ENCODE measurements around the gene ROR2. TPM values are rescaled to one million over a fixed set of nuclear protein-coding genes. Genes with fewer than 3 reads are reported as not detected.

Gene ROR2
- total and polyA plus RNA-seq, 2 of the 13 experiments (the other 11 are each of a cell fraction or from before 2014, with no cell fraction given) = not detected

DNA sequence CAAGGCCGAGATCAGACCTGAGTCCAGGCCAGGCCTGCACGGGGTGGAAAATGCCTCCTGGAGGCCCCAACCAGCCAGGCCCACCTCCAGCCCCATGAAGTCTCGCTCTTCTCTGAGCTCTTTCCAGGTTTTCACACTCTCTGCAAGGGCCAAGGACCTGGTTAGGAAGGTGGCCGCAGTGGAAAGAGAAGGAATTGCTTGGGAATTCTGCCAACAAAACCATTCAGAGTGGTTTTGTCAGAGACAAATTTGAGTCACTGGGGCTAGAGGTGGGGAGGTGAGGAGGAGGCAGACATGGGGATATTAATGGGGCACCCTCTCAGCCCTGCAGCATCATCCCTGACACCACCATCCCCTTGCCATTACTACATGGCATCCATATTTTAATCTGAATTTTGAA lies 261.0 kb downstream of the ROR2 start:
- in situ Hi-C loops (cut with HindIII; ENCODE audit: extremely low pct_ligation_motif_present, low pct_unique_long_range_greater_than_20kb) = no loop called here
- ChIA-PET POLR2A (no interaction called here), CTCF (ENCODE audit: low intra/inter-chr PET ratio, low total read pairs) (no interaction called here)

GRCh38 chr9:91683269-91683668 lies 266.8 kb downstream of the ROR2 start:
- Histone ChIP-seq H3K9ac (ENCODE audit: insufficient read depth, low read depth, low read length) (no peak overlapping the region), H3K4me3 (replicated peaks in 1 of 3; ENCODE audit: insufficient read depth in 1 of 3, low read depth in 2 of 3, low read length in 3 of 3) (no peak overlapping the region), H3K27ac (ENCODE audit: extremely low read length, insufficient read depth, low read length) (no peak overlapping the region), H3K36me3 (replicated peaks in 1 of 2; ENCODE audit: control insufficient read depth in 1 of 2, insufficient read depth in 2 of 2, low read length in 2 of 2) (no peaks in the 10 kb centered on the region), H3K9me3 (ENCODE audit: low read length) (no peaks in the 10 kb centered on the region), H3K4me1 (ENCODE audit: insufficient read depth, low read length) (no peaks in the 10 kb centered on the region), H3K4me2 (ENCODE audit: low read depth, low read length) (no peak overlapping the region), H2AFZ (ENCODE audit: low read length) (no peak overlapping the region), H4K20me1 (ENCODE audit: insufficient read depth, low read length) (no peaks in the 10 kb centered on the region), H3K79me2 (ENCODE audit: insufficient read depth, low read length) (no peaks in the 10 kb centered on the region), H3K27me3 (ENCODE audit: control insufficient read depth in 1 of 2, insufficient read depth in 2 of 2, low read length in 2 of 2) (peaks cover 2 to 12% of the 10 kb centered on the region in 2 experiments; a peak in 2 of 5 replicates)
- ATAC-seq = no peak
- no TSS peak for BruUV-seq (replicated peaks)
- TF ChIP-seq, protein P1, sequence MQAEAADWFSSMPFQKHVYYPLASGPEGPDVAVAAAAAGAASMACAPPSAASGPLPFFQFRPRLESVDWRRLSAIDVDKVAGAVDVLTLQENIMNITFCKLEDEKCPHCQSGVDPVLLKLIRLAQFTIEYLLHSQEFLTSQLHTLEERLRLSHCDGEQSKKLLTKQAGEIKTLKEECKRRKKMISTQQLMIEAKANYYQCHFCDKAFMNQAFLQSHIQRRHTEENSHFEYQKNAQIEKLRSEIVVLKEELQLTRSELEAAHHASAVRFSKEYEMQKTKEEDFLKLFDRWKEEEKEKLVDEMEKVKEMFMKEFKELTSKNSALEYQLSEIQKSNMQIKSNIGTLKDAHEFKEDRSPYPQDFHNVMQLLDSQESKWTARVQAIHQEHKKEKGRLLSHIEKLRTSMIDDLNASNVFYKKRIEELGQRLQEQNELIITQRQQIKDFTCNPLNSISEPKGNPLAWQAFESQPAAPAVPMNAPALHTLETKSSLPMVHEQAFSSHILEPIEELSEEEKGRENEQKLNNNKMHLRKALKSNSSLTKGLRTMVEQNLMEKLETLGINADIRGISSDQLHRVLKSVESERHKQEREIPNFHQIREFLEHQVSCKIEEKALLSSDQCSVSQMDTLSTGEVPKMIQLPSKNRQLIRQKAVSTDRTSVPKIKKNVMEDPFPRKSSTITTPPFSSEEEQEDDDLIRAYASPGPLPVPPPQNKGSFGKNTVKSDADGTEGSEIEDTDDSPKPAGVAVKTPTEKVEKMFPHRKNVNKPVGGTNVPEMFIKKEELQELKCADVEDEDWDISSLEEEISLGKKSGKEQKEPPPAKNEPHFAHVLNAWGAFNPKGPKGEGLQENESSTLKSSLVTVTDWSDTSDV (CRISPR knock-in tag; IDR thresholded peaks at IDR 0.05) = no peak
- TF ChIP-seq SP5 (CRISPR knock-in tag; IDR thresholded peaks at IDR 0.05; ENCODE audit: borderline replicate concordance, low read depth) (no peak), DBP (CRISPR knock-in tag; IDR thresholded peaks at IDR 0.05; ENCODE audit: not compliant biosample characterization) (no peak), ARNTL (CRISPR knock-in tag; IDR thresholded peaks at IDR 0.05) (no peak), ZNF446 (CRISPR knock-in tag; IDR thresholded peaks at IDR 0.05) (no peak), ATF7-NPFF (CRISPR knock-in tag; IDR thresholded peaks at IDR 0.05; ENCODE audit: low read depth) (no peak), RBM22 (optimal IDR thresholded peaks at IDR 0.05; ENCODE audit: low read length) (no peak), ZMYM3 (CRISPR knock-in tag; IDR thresholded peaks at IDR 0.05) (no peak), KLF9 (CRISPR knock-in tag; IDR thresholded peaks at IDR 0.05; ENCODE audit: low read depth) (no peak)
- TF ChIP-seq, protein P2, sequence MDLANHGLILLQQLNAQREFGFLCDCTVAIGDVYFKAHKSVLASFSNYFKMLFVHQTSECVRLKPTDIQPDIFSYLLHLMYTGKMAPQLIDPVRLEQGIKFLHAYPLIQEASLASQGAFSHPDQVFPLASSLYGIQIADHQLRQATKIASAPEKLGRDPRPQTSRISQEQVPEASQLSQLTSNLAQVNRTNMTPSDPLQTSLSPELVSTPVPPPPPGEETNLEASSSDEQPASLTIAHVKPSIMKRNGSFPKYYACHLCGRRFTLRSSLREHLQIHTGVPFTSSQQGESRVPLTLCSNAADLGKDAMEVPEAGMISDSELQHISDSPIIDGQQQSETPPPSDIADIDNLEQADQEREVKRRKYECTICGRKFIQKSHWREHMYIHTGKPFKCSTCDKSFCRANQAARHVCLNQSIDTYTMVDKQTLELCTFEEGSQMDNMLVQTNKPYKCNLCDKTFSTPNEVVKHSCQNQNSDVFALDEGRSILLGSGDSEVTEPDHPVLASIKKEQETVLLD (CRISPR knock-in tag; IDR thresholded peaks at IDR 0.05; ENCODE audit: low read depth) = no peak
- WGBS (ENCODE audit: low lambda C conversion rate) = 0% methylated on average over 1 of the region's 1 CpG
- ChIA-PET POLR2A (no interaction called here), CTCF (ENCODE audit: low intra/inter-chr PET ratio, low total read pairs) (interaction anchor here (2.8 kb wide), 1 partner anchor 768 kb away, joined by 12 read pairs; no protein-coding TSS in a partner anchor)
- no peak for DNase-seq (ENCODE audit: low spot score)
- in situ Hi-C loops (cut with HindIII; ENCODE audit: extremely low pct_ligation_motif_present, low pct_unique_long_range_greater_than_20kb) (loop anchor here (5.0 kb wide), 1 partner anchor 766 kb away; no protein-coding TSS in a partner anchor), intact Hi-C loops (cut with micrococcal nuclease; ENCODE audit: unreplicated experiment) (no loop called here)
- FAIRE-seq = no peak

More for the DNA sequence above, 261.0 kb downstream of the ROR2 start:
- FAIRE-seq (no peak), DNase-seq (ENCODE audit: low spot score) (no peak), ATAC-seq (no peak)
- Histone ChIP-seq H3K27ac (ENCODE audit: extremely low read length, insufficient read depth, low read length) (no peak overlapping the region), H2AFZ (ENCODE audit: low read length) (no peak overlapping the region), H3K4me1 (ENCODE audit: insufficient read depth, low read length) (no peaks in the 10 kb centered on the region), H3K9me3 (ENCODE audit: low read length) (no peaks in the 10 kb centered on the region), H4K20me1 (ENCODE audit: insufficient read depth, low read length) (no peaks in the 10 kb centered on the region), H3K79me2 (ENCODE audit: insufficient read depth, low read length) (no peaks in the 10 kb centered on the region), H3K36me3 (replicated peaks in 1 of 2; ENCODE audit: control insufficient read depth in 1 of 2, insufficient read depth in 2 of 2, low read length in 2 of 2) (no peaks in the 10 kb centered on the region), H3K4me2 (ENCODE audit: low read depth, low read length) (no peak overlapping the region), H3K9ac (ENCODE audit: insufficient read depth, low read depth, low read length) (no peak overlapping the region), H3K27me3 (ENCODE audit: control insufficient read depth in 1 of 2, insufficient read depth in 2 of 2, low read length in 2 of 2) (no peaks in the 10 kb centered on the region; a peak in 2 of 5 replicates), H3K4me3 (replicated peaks in 1 of 3; ENCODE audit: insufficient read depth in 1 of 3, low read depth in 2 of 3, low read length in 3 of 3) (no peak overlapping the region)
- TF ChIP-seq MTA1 (CRISPR knock-in tag; IDR thresholded peaks at IDR 0.05; ENCODE audit: borderline replicate concordance) (no peak), ZEB1 (IDR thresholded peaks at IDR 0.05; ENCODE audit: insufficient replicate concordance, low read depth) (no peak)
- intact Hi-C loops (cut with micrococcal nuclease; ENCODE audit: unreplicated experiment) = no loop called here
- 3% methylated on average over 3 of the region's 4 CpGs for WGBS (ENCODE audit: low lambda C conversion rate)
- no TSS peak for BruUV-seq (replicated peaks)
